GM23248 (cell line): ENCODE results near the gene LCE6A.

Experiments
- EZH2 ChIP-seq: fragments of 200-600 bp; sonication (generic); IDR thresholded peaks from 2 replicates; pipeline ENCODE4 v1.6.1; 2018; ENCODE audit warnings: antibody characterized with exemption, mild to moderate bottlenecking; ENCODE audit not compliant: insufficient read depth, poor library complexity, severe bottlenecking
- EZH2phosphoT487 ChIP-seq: fragments of 200-600 bp; sonication (generic); IDR thresholded peaks from 2 replicates; pipeline ENCODE4 v1.6.1; 2018; ENCODE audit warnings: antibody characterized with exemption, moderate library complexity, mild to moderate bottlenecking, low read depth; ENCODE audit not compliant: insufficient read depth

- TF ChIP-seq EZH2 (no peak), EZH2phosphoT487 (no peak)
Observed at GRCh38 chr1:152836870-152837269, 5.8 kb upstream of the LCE6A start.
